Measurements from ENCODE around the gene PDGFA. TPM values are rescaled to one million over a fixed set of nuclear protein-coding genes. Genes with fewer than 3 reads are reported as not detected.

The PDGFA gene
- total RNA-seq, 1 donor from 2014 or later = 32.4 TPM

DNA sequence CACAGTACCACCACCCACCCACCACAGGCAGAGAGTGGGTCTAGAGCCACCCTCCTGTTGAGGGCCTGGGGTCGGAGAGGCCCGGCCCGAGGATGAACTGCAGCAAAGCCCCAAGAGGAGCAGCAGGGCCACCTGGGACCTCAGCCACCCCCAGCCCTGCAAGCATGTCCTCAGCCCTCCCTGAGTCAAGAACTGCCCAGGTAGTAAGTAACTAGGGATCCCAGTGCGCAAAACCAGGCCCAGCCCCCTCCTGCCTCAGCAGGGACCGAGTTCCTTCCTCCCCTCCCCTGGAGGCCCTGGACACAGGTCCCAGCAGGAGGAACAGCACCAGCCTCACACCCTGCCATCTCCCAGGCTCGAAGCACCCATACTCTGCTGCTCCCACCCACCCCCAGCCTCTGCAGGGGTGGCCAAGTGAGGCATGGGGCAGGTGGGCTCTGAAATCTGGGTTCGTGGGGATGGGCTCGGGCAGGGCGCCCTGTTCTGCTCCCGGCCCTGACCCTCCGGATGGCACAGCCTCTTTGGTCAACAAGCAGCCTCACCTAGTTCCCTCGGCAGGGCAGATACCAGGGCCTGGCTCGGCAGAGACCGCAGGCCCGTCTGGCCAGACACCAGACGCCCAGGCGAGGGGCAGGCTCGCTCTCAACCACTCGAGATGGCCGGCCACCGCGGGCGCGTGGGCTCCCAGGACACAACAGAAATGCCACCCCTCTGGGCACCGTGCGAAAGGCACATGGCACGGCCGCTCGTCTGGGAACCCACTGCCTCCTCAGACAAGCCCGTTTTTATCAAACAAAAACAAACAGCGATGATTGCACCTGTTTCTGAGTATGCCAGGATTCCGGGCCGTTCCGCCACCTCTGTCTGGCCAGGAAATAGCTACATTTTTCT is 15.2 kb downstream of the PDGFA start:
- DNase-seq = no peak

DNA sequence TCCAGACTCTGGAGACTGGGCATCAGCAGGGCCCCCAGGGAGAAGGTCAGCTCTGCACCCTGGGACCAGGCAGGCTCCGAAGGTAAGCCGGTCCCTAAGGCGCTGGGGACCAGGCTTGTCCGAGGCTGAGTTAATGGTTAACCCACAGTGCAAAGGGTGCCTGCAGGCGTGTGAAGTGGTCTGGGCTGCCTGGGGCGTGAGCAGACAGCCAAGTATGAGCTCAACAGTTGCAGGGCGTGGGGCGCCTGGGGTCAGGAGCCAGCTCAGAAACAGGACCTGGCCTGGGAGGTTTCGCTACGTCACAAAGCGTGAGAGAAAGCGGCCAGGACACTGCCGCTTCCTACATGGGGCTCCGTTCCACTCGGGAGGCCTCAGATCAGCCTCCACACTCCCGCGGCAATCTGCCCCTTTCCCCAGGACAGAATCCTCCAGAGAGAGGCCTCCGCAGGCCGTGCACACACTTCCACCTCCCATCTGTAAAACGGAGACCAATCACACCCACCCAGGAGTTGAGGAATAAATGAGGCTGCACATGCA is 16.0 kb downstream of the PDGFA start:
- DNase-seq = no peak

DNA sequence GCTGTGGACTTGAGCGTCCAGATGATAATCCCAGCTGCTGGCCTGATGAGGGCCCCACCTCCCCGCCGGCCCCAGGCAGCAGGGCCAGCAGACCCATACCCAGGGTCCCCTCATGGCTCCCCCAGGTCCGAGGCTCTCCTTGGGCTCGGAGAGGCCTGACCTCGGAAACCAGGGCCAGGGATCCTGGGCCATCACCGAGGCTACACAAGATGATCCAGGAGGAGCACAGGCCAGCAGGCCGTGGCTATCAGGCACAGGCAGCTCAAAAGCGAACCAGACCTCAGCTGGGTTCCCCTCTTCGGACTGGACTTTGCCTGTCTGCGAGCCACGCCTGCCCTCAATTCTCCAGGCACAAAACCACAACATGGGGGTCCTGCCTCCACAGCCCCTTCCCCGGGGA is 17.4 kb downstream of the PDGFA start:
- DNase-seq = no peak

DNA sequence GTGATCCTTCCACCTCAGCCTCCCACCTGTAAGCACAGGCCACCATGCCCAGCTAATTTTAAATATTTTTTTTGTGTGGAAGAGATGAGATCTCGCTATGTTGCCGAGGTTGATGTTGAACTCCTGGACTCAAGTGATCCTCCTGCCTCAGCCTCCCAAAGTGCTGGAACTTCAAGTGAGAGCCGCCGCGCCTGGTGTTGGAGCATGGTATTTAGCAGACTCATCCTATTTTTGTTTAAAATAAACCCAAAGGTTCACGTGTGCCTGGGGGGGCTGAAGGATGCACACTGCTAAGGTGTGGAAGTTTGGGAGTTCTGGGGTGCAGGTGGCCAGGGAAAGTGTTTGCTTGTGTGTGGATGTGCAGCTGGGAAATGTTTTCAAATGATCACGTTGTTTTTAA is 18.1 kb downstream of the PDGFA start:
- DNase-seq = no peak

DNA sequence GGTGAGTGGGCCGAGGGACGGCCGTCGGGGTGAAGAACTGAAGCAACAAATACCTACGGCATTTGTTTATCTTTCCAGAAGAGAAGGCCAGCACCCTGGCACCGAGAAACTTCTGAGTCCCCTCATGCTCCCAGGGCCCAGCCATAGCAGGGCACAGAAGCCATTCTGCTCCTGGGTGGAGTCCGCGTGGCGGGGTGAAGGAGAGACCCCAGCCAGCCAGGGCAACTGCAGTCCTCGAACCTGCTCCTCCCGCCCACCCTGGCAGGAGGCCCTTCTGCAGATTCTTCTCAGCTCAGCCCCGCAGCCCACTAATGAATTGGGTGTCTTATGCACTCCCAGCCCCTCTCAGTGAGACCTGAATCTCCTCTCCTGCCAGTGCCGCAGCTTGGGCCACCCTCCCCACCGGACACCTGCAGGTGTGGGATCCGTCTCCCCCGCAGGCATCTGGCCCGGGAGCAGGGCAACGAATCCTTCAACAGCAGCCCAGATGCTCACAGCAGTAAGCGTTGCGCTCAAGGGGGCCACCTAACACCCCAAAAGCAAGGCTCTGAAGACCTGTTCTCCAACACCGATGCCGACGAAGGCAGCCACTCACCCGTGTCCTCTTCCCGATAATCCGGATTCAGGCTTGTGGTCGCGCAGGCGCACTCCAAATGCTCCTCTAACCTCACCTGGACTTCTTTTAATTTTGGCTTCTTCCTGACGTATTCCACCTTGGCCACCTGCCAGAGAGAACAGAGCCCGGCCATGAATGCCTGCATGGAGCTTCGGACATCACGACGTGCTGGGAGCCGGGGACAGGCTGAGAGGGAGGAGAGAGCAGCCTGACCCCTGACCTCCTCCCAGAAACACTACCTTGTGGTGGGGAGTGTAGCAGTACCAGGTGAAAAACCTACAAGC is 18.9 kb downstream of the PDGFA start:
- no peak for DNase-seq

DNA sequence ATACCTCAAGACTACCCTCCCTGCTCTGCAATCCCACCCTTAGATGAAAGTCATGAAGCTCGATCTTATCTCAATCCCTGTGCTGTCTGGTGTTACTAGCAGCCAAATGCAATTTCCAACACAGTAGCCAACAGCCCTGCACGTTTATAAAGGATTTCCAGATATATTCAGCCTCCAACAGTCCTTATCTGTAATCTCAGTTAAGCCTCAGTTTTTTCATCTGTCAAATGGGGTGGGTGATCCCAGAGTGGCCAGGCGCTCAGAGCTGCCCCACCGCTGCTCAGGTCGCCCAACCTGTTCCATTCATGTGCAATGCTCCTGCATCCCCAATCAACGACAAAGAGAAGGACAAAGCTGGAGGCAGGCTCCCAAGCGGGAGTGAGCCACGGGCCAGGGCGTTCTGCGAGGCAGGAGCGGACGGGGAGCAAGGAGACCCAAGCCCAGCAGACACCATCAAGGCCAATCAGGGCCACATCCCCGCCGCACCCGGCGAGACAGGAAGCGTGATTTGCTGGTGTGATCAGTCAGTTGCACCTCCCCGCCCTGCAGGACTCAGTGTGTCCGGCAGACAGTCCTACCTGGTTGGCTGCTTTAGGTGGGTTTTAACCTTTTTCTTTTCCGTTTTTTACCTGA is 19.7 kb downstream of the PDGFA start:
- DNase-seq = no peak

DNA sequence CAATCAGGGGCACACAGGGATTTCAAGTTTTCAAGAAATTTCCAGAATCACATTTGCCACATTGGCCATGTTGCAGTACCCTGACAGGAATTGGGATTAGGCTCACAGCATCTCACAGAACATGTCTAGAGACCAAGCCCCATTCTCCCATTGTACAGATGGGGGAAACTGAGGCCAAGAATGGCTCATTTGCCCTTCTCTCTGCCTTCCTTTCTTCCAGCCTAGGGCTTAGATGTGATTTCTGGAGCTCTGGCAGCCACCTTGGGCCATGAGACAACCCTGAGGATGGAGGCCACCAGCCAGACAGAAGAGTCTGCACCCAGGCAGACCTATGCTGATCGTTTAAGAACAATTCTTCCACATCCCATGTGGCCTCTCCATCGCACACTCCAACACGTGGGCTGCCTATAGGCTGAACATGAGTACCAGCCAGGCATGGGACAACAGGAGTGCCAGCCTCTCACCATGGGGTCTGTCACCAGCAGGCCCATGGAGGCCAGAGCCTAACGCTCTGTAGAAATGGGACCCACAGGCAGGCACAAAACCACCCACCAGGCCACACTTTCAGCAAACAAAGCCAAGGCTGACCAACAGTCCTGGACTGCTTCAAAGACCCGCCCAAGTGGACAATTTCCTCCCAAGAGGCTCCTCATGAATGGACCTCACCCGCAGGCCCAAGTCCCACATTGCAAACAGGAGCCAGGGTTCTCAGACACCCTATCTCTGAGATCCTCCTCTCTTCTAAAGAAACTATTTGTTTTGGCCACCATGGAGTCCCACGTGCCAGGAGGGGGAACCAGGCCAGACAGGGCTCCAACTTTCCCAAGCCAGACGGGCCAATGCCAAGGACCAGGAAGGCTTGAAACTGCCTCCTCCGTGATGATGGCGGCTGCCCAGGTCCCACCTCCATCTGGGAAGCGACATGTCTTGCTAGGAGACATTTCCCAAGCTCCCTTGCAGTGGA is 20.7 kb downstream of the PDGFA start:
- DNase-seq = no peak

DNA sequence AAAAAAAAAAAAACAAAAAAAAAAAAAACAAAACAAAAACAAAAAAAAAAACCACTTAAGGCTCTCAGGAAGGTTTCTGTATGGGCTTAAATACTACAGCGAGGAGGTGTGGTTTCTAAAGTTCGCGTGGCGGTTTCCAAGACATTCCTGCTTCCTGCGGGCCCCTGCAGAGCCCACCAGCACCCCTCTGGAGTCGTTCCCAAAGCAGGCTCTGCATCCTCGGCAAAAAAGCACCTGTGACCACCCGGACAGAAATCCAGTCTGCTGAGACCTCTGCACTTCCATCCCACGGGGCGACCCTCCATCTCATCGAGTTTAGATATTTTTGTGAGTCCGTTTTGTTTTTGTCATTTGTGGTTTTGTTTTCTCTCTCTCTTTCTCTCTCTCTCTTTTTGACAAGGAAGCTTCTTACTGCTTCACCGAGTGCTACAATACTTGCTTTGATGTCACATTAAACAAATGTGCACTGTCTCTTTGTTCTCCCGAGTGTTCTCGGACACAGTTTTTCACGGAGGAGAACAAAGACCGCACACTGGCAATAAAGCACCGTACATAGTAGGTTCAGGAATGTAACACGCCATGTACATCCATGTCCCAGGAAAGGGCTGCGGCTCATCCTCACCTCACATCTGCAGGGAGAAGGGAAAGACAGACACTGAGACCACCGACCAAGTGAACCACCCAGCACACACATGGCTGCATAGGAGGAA is 21.5 kb downstream of the PDGFA start:
- DNase-seq = peak; percentile 29

DNA sequence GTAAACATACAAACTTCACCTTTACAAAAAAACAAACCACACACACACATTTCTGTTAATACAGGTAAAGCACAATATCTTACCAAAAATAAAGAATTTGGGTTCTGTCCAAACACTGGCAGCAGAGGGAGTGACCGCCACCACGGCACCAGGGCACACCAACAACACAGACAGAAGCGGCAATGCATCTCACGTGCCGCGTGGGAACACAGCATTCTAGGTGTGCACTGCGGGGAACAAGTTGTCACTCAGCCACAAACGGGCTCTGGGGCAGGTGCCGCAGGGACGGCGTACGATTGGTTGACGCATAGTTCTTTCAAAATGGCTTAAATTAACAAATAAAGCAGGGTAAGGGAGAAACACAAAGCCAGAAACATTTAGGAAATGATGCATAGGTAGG is 22.3 kb downstream of the PDGFA start:
- no peak for DNase-seq

DNA sequence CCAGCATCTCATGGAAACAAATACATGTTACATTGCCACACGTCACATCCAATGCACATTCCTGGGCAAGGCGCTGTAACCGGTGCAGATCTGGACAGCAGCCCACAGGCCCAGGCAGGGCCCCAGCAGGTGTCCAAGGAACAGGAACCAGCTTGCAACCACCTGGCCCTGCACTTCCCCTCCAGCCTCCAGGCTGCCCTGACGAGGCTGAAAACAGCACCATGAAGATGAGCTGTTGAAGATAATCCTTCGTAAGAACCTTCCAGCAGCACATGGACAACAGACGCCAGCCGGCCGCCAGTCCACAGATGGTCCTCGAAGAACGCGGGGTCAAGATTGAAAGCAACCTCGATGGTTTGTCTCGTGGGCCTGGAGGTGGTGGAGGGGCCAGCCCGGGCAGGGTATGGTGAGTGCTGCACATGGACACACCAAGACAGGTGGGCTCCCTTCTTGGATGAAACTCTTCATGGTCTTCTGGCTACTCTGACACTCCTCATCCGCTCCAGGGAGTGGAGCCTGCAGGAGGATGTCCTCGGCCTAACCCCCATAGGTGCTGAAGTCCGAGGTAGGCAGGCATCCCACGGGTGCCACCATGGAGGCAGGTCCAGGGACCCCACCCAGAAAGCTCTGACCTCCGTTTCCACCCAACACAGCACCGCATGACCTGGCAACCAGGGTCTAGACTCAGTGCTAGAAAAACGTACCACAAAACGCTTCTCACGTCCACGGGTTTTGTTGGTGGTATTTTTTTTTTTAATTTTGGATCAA is 22.9 kb downstream of the PDGFA start:
- no peak for DNase-seq

DNA sequence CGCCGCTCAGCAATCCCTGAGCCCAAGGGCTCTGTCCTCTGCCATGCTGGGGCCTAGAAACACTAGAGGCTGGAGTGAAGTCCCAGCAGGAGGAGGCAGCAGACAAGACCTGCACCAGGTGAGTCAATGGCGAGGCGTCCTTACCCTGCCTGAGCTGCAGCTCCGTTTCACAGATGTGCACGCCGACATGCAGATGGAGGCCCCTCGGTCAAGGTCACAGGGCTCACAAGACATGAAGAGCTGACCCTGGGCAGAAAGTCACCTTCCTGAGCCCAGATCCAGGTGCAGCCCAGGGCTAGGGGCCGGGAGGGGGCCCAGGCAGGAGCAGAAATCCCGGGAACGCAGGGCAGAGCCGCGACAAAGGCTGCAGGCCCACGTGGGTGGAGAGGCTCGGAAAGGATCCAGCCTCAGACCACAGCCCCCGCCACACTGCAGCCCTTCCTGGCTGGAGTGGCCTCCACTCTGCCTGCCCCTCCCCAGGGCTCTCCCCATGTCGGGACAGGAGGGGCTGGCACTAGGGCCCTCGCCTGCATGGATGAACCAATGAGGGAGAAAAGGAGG is 23.8 kb downstream of the PDGFA start:
- DNase-seq = no peak

DNA sequence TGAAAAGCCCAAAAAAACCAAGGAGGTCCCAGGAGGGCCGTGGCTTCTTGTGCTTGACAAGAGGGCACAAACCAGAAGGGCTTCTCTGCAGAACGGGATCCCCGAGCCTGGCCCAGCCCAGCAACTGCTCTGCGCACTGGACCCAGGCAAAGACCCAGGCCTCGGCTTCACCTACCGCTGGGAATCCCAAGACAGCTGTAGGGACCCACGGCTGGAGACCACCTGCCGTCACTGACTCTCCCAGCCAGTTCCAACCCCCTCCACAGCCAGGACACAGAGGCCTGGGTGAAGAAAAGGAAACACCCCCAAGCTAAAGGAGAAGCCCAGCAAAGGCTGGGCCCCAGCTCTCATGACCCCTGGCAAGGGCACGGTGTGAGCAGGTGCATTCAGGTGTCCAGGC is 24.3 kb downstream of the PDGFA start:
- no peak for DNase-seq

DNA sequence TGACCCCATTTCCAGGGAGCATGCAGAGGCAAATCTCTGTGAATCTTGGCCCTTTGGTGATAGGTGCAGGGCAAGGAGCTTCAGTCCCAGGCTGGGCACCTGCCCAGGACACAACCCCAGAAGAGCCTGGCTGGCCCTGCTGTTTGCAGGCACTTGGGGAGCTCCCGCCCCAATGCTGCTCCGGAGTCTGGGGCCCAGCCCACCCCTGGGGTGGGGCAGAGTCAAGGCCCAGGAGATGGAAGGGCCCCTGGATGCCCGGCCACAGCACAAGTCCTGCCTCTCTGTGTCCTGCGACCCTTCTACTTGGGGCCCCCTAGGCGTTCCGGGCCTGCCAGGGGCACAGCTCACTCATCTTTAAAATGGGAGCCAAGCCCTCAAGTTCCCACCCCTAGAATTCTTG is 24.7 kb downstream of the PDGFA start:
- DNase-seq = no peak

DNA sequence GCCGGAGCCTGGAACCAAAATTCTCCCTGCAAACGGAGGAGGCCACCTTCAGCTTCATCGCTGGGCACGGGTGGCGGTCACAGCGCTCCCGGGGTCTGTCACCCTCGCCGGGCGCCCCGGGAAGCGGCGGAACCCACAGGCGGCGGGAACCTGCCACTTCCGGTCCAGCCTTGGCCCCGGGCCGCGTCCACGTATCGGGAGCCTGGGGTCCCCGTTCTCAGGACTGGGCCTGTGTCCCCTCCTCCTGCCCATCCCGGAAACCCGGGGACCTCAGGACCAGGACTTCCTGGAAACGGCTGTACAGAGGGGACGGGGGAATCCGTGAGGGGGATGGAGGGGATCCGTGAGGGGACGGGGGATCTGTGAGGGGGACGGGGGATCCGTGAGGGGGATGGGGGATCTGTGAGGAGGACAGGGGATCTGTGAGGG is 25.4 kb downstream of the PDGFA start:
- DNase-seq = no peak

DNA sequence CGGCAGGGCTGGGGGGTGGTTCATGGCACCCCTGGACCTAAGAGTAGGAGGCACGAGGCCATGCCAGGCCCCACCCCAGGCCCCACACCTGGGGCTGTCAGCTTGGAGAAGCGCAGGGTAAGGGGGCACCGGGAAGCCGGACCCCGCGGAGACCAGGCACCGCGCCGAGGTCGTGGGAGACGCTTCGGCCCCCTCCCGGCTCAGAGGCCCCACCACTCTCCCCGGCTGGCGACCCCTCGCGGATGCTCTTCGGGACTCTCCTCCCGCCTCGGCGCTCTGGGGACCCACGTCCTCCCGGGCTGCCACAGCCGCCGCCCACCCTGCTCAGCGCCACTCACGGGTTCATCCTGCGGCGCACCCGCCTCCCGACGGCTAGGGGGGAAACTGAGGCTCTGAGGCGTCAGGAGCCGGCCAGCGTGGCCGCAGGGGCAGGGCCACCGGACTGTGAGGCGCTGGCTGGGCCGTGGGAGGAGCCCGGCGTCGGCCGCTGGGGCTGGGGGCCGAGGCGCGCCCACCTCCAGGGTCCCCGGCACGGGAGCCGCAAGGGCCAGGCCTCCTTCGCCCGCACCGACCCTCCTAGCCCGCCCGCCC is 25.9 kb downstream of the PDGFA start:
- DNase-seq = no peak

DNA sequence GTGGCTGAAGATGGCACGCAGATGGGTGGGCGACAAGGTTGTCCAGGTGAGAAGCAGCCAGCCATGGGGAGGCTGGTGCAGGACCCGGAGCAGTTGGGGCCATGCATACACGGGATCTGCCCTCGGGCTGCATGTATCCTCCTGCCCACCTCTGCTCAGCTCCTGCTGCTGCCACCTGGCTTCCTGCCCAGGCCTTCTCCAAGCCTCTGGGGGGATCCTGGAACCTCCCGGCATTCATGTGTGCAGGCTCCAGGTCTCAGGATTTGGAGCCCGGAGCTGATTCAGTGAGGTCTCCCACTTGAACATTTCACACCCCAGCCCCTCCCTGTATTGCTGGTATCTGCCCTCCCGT is 27.0 kb downstream of the PDGFA start:
- no peak for DNase-seq

DNA sequence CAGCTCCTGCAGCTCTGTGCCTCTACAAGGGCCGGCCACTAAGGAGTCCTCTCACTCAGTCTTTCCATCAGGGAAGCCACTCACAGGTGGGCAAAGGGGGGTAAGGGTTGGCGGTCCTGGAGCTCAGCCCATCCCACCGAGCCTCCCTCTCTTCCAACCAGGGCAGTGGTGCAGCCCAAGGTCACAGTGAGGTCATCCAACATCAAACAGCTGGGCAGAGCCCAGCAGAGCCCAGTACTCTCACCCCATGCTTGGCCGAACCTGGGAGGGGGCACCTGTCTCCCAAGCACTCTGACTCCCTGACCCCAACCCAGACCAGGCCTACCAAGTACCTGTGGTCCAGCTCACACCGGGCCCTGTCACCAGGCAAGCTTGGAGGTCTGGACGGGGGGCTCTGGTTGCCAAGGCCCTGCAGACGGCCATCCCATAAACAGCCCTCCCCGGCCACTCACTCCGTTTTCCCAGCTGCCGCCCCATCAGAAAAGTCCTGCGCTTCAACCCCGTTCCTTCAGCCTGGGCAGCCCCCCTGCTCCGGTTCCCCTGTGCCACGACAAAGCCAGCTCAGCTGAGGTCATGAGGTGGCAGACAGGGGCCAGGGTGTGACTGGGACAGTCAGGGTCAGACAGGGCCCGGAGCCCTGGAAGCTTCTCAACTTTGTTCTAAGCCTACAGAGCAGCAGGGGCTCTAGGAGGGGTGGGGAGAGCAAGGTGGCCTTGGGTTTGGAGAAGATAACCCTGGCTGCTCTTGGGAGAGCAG is 27.5 kb downstream of the PDGFA start:
- DNase-seq = no peak

DNA sequence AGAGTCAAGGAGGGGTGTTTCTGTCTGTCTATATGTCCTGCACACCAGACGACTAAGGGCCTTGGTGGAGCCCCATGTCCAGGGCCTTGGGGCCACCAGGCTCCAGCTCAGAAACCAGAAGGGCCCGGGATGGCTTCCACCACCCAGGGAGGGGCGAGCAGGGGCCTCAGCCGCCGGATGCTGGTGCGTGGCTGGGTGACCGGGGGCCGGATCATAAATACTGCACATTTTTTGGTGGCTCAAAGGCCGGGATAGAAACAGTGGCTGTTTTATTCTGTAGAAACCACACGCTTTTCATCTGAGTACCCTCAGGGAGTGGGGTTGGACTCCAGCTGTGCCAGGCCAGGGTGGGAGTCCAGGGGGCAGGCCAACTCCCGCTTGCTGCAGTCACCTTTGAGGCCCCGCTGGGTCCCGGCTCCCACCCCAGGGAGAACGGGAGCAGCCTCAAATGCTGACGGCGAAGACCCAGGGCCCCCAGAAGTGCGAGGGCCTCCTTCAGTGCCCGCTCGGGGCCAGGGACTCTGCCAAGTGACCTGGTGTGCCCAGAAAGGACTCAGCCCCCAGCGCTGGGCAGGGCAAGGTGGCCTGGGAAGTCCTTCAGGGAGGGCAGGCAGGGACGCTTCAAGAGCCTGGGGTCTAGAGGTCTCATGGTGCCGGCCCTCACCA is 28.2 kb downstream of the PDGFA start:
- no peak for DNase-seq

Measured in occipital lobe (tissue), 2 donors.